GM12878 (cell line): ENCODE results near the gene SPIB.

Source experiments
- EZH2 ChIP-seq: IDR thresholded peaks from 2 replicates; pipeline ENCODE4 v1.6.1; 2012; ENCODE audit warnings: low read depth, mild to moderate bottlenecking, control low read depth, inconsistent platforms, low read length, borderline replicate concordance; ENCODE audit not compliant: control insufficient read depth
- POLR2A ChIP-seq: IDR thresholded peaks from 2 replicates; pipeline ENCODE4 v1.6.1; 2011; ENCODE audit warnings: low read depth, mild to moderate bottlenecking, low read length
- SREBF1 ChIP-seq: IDR thresholded peaks from 2 replicates; pipeline ENCODE4 v1.6.1; 2012; ENCODE audit warnings: mild to moderate bottlenecking, low read length
- TCF7 ChIP-seq: IDR thresholded peaks from 2 replicates; pipeline ENCODE4 v1.6.1; 2014; ENCODE audit warnings: antibody characterized with exemption, borderline replicate concordance
- TF ChIP-seq, protein P1 (sequence below): IDR thresholded peaks from 2 replicates; pipeline ENCODE4 v1.6.1; 2012; ENCODE audit warnings: low read depth, low read length, improper control_type of control experiment
- TF ChIP-seq, protein P2 (sequence below): IDR thresholded peaks from 2 replicates; pipeline ENCODE4 v1.6.1; 2011; ENCODE audit warnings: mild to moderate bottlenecking, low read depth, low read length, moderate library complexity; ENCODE audit not compliant: insufficient replicate concordance

DNA sequence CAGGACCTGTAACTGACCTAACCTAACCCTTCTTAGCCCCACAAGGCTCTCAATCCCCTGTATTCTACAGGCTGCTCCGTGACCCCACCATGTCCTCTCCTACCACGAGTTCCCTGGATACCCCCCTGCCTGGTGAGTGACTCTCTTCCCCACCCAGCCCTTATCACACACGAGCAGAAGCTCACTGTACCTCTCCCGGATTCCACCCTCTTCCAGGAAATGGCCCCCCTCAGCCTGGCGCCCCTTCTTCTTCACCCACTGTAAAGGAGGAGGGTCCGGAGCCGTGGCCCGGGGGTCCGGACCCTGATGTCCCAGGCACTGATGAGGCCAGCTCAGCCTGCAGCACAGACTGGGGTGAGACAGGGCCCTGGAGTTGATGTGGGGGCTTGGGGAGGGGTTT, 41.2 kb upstream of the SPIB start:
- TF ChIP-seq POLR2A: no peak
- no peak for TF ChIP-seq TCF7
- TF ChIP-seq, protein P1, sequence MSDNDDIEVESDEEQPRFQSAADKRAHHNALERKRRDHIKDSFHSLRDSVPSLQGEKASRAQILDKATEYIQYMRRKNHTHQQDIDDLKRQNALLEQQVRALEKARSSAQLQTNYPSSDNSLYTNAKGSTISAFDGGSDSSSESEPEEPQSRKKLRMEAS: no peak
- no peak for TF ChIP-seq SREBF1
- no peak for TF ChIP-seq EZH2
- TF ChIP-seq, protein P2, sequence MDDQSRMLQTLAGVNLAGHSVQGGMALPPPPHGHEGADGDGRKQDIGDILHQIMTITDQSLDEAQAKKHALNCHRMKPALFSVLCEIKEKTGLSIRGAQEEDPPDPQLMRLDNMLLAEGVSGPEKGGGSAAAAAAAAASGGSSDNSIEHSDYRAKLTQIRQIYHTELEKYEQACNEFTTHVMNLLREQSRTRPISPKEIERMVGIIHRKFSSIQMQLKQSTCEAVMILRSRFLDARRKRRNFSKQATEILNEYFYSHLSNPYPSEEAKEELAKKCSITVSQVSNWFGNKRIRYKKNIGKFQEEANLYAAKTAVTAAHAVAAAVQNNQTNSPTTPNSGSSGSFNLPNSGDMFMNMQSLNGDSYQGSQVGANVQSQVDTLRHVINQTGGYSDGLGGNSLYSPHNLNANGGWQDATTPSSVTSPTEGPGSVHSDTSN: no peak
